Left cardiac atrium (tissue), 4 donors: ENCODE measurements around the gene ADCY2. TPM values are rescaled to one million over a fixed set of nuclear protein-coding genes. Genes with fewer than 3 reads are reported as not detected.

Source experiments
- ATAC-seq, 2 donors: fragments of 200-7000 bp; cut with Tn5 transposase; one replicate each; pipeline ENCODE4 v1.9.1; 2020; ENCODE audit warnings: mild to moderate bottlenecking in 2 of 2, moderate library complexity in 2 of 2
- DNase-seq: peaks from one replicate; pipeline ENCODE4 v3.0.0-alpha.2; 2020
- intact Hi-C, 2 donors: fragments of 100-400 bp; cut with DNase I; formaldehyde crosslinking; loops; one replicate each; pipeline versions ENCODE4 v1.14.1 to v1.15.1; 2022 to 2023
- total RNA-seq, 2 donors: library from RNA; stranded (reverse); fragmentation: NEBNext Ultra II Directional; extraction: Animal tissue kit (Norgen Biotek cat#: 25700); gene quantifications; one replicate each; pipeline ENCODE4 v1.2.1, GENCODE V29; 2021
- donor health status: DM: no; HTN: yes; CAD: no.
- donor health status: DM: no; HTN: yes; CAD: no; lungs with severe emphysema.
- donor health status: DM: yes; HTN: yes; CAD: no.
- donor health status: Dilated cardiomyopathy.

The ADCY2 gene
- total RNA-seq, 2 donors from 2014 or later = 0.35 to 1.1 TPM

GRCh38 chr5:7866196-7866595, 470.3 kb downstream of the ADCY2 start:
- ATAC-seq (no peak), DNase-seq (no peak)
- intact Hi-C loops = no loop called here

GRCh38 chr5:7867260-7867659, 471.3 kb downstream of the ADCY2 start:
- DNase-seq = no peak
- ATAC-seq = no peak
- intact Hi-C loops = no loop called here

- ATAC-seq (peak in 1 of 2 donors; percentile 1), DNase-seq (no peak)
- intact Hi-C loops = no loop called here
These were observed 472.5 kb downstream of the ADCY2 start for GRCh38 chr5:7868427-7868772.

GRCh38 chr5:7868773-7869473, 473.0 kb downstream of the ADCY2 start, which contains the start of the genes FASTKD3 and MTRR:
Gene FASTKD3, minus strand, starts transcription at chr5:7869031. Its CDS starts 948 bp downstream, at chr5:7868083.
Gene MTRR, plus strand, starts transcription at chr5:7869148. Its CDS starts 1,647 bp downstream, at chr5:7870795.
- DNase-seq = peak; percentile 97
- intact Hi-C loops = no loop called here
- peak; percentile 100 for ATAC-seq

- DNase-seq = no peak
- intact Hi-C loops = no loop called here
- peak; percentile 56 to 80 for ATAC-seq
These were observed 473.7 kb downstream of the ADCY2 start for GRCh38 chr5:7869474-7870136.

- ATAC-seq = no peak
- intact Hi-C loops = no loop called here
- DNase-seq = no peak
These were observed 475.7 kb downstream of the ADCY2 start for GRCh38 chr5:7871653-7872052.

GRCh38 chr5:7872517-7873130, 476.7 kb downstream of the ADCY2 start:
- ATAC-seq (no peak), DNase-seq (no peak)
- intact Hi-C loops = no loop called here

GRCh38 chr5:7873216-7873615, 477.3 kb downstream of the ADCY2 start:
- intact Hi-C loops = no loop called here
- DNase-seq (no peak), ATAC-seq (no peak)

GRCh38 chr5:7874639-7875038, 478.7 kb downstream of the ADCY2 start:
- intact Hi-C loops = no loop called here
- DNase-seq (no peak), ATAC-seq (no peak)

- ATAC-seq (no peak), DNase-seq (no peak)
- intact Hi-C loops = no loop called here
These were observed 479.2 kb downstream of the ADCY2 start for GRCh38 chr5:7875151-7875550.

- DNase-seq (no peak), ATAC-seq (no peak)
- intact Hi-C loops = no loop called here
These were observed 480.9 kb downstream of the ADCY2 start for GRCh38 chr5:7876867-7877266.

GRCh38 chr5:7877851-7878250, 481.9 kb downstream of the ADCY2 start:
- ATAC-seq (no peak), DNase-seq (no peak)
- intact Hi-C loops = no loop called here

GRCh38 chr5:7878381-7878873, 482.5 kb downstream of the ADCY2 start:
- DNase-seq (no peak), ATAC-seq (peak; percentile 27 to 89)
- intact Hi-C loops = no loop called here
